VCaP (cell line): ENCODE measurements around the gene IL1B.

Source experiments
- H3K27ac ChIP-seq: fragments of 450-650 bp; 2 replicates; pipeline ENCODE4 v1.5.1; 2017
- CTCF ChIP-seq: fragments of 450-650 bp; conservative IDR thresholded peaks from 2 replicates; pipeline ENCODE4 v1.5.1; 2017; ENCODE audit warnings: mild to moderate bottlenecking, moderate library complexity

The IL1B gene

GRCh38 chr2:112798979-112799975 lies 37.3 kb downstream of the IL1B start:
- TF ChIP-seq CTCF, result no peak
- no peak overlapping the region for H3K27ac ChIP-seq

GRCh38 chr2:112796486-112796885 lies 40.1 kb downstream of the IL1B start:
- H3K27ac ChIP-seq, result no peak overlapping the region
- no peak for TF ChIP-seq CTCF

GRCh38 chr2:112795774-112796173 lies 40.8 kb downstream of the IL1B start:
- no peak for TF ChIP-seq CTCF
- peak overlapping the region; percentile 35; the same call in 1 of the 2 replicates for H3K27ac ChIP-seq

- no peak for TF ChIP-seq CTCF
- H3K27ac ChIP-seq, result no peak overlapping the region
Observed at GRCh38 chr2:112794841-112795240, 41.7 kb downstream of the IL1B start.

GRCh38 chr2:112794131-112794733 lies 42.3 kb downstream of the IL1B start:
- H3K27ac ChIP-seq, result no peak overlapping the region
- TF ChIP-seq CTCF, result no peak

GRCh38 chr2:112793449-112793978 lies 43.1 kb downstream of the IL1B start:
- TF ChIP-seq CTCF, result no peak
- H3K27ac ChIP-seq, result no peak overlapping the region

GRCh38 chr2:112792419-112792818 lies 44.2 kb downstream of the IL1B start:
- no peak for TF ChIP-seq CTCF
- H3K27ac ChIP-seq, result no peak overlapping the region
